ENCODE measurements around the gene UBE3D.

DNA sequence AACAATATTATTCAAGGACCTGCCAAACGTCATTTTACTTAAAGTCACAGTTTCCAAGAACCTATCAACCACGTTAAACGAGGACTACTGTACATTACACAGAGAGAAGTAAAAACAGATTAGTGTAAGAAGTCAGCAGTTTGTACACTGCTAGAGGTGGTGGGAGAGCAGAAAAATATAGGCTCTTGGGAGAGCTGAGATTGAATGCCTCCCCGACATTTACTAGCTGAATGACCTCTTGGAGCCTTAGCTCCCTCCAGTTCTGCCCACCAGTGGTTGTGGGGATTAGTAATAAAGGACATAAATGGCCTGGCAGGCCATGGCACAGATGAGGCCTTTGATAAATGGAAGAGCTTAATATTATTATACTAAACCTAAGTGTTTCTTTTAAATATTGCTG, 161.4 kb downstream of the UBE3D start:
- TF ChIP-seq, protein P1, sequence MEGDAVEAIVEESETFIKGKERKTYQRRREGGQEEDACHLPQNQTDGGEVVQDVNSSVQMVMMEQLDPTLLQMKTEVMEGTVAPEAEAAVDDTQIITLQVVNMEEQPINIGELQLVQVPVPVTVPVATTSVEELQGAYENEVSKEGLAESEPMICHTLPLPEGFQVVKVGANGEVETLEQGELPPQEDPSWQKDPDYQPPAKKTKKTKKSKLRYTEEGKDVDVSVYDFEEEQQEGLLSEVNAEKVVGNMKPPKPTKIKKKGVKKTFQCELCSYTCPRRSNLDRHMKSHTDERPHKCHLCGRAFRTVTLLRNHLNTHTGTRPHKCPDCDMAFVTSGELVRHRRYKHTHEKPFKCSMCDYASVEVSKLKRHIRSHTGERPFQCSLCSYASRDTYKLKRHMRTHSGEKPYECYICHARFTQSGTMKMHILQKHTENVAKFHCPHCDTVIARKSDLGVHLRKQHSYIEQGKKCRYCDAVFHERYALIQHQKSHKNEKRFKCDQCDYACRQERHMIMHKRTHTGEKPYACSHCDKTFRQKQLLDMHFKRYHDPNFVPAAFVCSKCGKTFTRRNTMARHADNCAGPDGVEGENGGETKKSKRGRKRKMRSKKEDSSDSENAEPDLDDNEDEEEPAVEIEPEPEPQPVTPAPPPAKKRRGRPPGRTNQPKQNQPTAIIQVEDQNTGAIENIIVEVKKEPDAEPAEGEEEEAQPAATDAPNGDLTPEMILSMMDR (IDR thresholded peaks at IDR 0.05) = no peak
- no peak for TF ChIP-seq KAT7 (CRISPR knock-in tag; IDR thresholded peaks at IDR 0.05; ENCODE audit: borderline replicate concordance)
- no peak for TF ChIP-seq FOXK1 (CRISPR knock-in tag; IDR thresholded peaks at IDR 0.05)
- no peak for TF ChIP-seq ESRRA (CRISPR knock-in tag; IDR thresholded peaks at IDR 0.05; ENCODE audit: borderline replicate concordance)
- no peak for TF ChIP-seq FOXJ3 (CRISPR knock-in tag; IDR thresholded peaks at IDR 0.05; ENCODE audit: borderline replicate concordance)
